Esophagus mucosa (tissue), 1 donor: Measurements from ENCODE around the gene ATP9A. TPM values are rescaled to one million over a fixed set of nuclear protein-coding genes. Genes with fewer than 3 reads are reported as not detected.
A peak's percentile ranks its signal among the peaks of the same experiment; 100 is the strongest.
"Not testable (repeated sequence)": the region's sequence is repeated elsewhere in the genome, so short reads cannot be mapped to it uniquely, and the experiment has no call there.

Experiments
- ATAC-seq: fragments of 200-7000 bp; cut with Tn5 transposase; one replicate; pipeline ENCODE4 v1.9.1; 2020
- total RNA-seq: library from RNA; stranded (reverse); gene quantifications from one replicate; pipeline ENCODE4 v1.2.4, GENCODE V29; 2023
- donor health status: DM: yes; HTN: yes; CAD: no.

Gene ATP9A
- total RNA-seq, 1 donor from 2014 or later = 29.3 TPM

- no peak for ATAC-seq
These were observed 15.7 kb downstream of the ATP9A start for GRCh38 chr20:51752343-51752951.

DNA sequence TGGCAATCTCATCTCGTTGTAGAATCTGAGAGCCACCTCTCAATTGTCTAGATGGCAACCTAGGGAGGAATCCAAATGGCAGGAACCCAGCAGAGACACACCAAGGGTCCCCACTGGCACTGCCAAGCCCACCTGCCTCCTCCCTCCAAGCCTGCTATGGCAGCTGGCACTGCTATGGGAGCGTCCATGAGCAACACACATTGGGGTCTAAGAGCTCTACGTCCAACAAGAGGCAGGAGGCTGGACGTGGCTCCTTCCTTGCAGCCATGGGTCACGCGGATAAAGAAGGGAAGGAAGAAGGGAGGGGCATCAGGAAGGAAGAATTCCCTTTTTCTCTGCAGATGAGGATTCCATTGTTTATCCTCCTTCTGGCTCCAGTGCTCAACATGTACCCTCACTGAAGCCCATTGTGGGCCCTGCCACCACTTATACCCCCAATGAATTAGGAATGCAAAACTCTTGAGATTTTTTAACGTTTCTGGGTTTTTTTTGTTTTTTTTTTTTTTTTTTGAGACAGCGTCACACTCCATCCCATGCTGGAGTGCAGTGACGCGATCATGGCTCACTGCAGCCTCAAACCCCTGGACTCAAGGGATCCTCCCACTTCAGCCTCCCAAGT lies 17.3 kb downstream of the ATP9A start:
- peak; percentile 7 for ATAC-seq

- peak; percentile 98 for ATAC-seq
These were observed 18.0 kb downstream of the ATP9A start for GRCh38 chr20:51750037-51750769.

- peak; percentile 39 for ATAC-seq
These were observed 18.5 kb downstream of the ATP9A start for GRCh38 chr20:51749674-51750036.

GRCh38 chr20:51747182-51747911 lies 20.8 kb downstream of the ATP9A start:
- no peak for ATAC-seq

GRCh38 chr20:51745804-51746203 lies 22.4 kb downstream of the ATP9A start:
- ATAC-seq = no peak

DNA sequence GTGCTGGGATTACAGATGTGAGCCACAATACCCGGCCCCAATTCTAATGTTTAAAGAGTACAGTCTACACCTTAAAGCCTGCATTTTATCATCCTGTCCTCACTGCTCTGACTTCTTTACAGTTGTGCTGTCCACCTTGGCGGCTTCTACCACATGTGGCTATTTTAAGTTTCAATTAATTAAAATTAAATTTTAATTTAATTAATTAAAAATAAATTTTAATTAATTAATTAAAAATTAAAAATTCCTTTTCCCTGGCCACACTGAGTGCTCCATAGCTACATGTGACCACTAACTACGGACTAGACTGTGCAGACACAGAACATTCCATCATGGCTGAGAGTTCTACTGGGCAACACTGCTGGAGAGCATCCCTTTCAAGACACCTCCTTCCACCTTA lies 27.4 kb downstream of the ATP9A start:
- no peak for ATAC-seq

DNA sequence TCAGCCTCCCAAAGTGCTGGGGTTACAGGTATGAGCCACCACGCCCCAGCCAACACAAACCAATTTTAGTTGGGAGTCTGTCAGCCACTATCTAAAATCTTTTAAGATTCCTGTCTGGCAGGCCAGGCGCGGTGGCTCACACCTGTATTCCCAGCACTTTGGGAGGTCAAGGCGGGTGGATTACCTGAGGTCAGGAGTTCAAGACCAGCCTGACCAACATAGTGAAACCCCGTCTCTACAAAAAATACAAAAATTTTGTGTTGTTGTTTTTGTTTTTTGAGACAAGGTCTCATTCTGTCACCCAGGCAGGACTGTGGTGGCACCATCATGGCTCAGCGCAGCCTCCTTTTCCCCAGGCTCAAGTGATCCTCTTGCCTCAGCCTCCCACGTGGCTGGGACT lies 27.9 kb downstream of the ATP9A start:
- ATAC-seq = not testable (repeated sequence)

DNA sequence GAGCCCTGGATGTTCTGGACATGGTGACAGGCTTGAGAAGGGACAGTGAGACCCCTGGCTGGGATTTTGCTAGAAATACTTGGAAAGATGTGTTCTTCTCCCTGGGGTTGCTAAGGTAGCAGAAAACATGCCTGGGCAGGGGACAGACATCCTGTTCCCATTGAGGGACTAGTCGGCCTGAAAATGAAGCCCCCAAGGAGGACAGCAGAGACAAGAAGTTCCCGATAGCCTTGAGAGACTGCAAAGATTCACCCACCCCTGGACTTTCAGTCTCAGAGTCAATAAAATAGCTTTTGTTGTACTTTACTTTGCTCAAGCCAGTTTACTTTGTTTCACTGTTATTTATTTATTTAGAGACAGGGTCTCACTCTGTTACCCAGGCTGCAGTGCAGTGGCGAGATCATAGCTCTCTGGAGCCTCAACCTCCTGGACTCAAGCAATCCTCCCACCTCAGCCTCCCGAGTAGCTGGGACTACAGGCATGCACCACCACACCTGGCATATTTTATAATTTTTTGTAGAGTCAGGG lies 28.4 kb downstream of the ATP9A start:
- ATAC-seq = no peak

DNA sequence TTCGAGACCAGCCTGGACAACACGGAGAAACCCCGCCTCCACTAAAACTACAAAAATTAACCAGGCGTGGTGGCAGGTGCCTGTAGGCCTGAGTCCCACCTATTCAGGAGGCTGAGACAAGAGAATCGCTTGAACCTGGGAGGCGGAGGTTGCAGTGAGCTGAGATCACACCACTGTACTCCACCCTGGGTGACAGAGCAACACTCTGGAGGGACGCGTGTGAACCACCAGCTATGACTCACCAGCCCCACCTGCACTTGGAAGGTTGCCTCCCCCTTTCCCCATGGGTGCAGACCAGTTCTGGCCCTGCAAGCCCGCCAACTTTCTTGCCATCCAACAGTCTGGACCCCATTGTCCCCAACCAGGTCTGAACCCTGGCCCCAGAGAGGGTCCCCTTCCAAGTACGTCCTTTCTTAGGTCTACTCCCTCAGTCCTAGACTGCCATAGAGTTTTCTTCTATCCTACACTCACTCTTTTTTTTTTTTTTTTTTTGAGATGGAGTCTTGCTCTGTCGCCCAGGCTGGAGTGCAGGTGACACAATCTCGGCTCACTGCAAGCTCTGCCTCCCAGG lies 29.2 kb downstream of the ATP9A start:
- ATAC-seq = peak; percentile 85

- peak; percentile 43 for ATAC-seq
These were observed 29.9 kb downstream of the ATP9A start for GRCh38 chr20:51738261-51738660.

DNA sequence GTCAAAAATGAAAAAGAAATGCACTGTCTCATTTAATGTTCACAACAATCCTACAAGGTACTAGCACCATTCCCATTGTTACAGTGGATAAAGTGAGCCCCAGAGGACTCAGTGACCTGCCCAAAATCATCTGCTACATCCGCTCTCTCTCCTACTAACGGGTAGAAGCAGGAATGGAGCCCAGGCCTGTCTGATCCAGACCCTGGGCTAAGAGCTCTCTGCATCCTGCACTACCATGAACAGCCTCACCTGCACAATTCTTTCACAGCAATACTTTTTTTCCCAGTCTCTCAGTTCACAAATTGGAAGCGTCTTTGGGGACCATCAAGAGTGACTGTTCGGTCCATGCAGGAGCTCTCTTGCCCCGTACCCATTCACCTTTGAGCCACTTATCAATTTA lies 31.2 kb downstream of the ATP9A start:
- ATAC-seq = no peak

- ATAC-seq = no peak
These were observed 32.2 kb downstream of the ATP9A start for GRCh38 chr20:51735728-51736600.

DNA sequence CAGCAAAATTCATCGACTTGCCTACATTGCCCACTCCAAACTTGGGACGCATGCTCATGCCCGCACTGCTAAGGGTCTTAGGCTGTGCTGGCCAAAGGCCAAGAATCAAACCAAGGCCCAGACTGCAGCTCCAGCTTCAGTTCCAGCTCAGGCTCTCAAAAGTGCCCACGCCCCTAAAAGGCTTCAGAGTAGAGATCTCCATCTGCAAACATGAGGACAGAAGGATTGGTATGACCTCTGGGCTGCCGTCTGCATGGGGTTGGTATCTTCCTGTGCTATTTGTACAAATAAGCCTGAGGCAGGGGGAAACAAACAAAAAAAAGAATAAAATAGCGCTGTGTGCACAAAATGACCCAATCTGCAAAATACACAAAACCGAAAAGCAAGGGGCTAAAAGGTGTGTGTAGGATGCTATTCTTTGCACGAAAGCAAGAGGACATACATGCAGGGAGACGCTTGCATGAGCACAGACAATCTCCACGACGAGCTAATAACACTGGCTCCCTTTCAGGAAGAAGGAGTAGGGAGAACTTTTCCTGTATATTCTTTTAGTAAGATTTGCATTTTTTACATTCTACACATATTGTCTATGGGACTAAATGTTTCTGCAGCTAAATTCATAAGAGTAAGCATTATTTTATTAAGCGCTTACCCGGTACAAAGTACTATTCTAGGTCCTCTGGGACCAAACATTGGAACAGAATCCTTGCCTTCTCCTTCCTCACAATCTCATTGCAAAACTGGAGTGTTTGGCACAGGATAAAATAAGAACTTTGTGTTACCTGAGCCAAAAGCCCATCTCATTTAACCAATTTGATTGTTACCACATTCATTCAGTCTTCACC lies 33.1 kb downstream of the ATP9A start:
- no peak for ATAC-seq

GRCh38 chr20:51733070-51733469 lies 35.1 kb downstream of the ATP9A start:
- ATAC-seq = no peak

GRCh38 chr20:51732096-51732791 lies 35.9 kb downstream of the ATP9A start:
- no peak for ATAC-seq

GRCh38 chr20:51731731-51732095 lies 36.5 kb downstream of the ATP9A start:
- no peak for ATAC-seq

- no peak for ATAC-seq
These were observed 38.4 kb downstream of the ATP9A start for GRCh38 chr20:51729771-51730170.

GRCh38 chr20:51728737-51729136 lies 39.5 kb downstream of the ATP9A start:
- ATAC-seq = no peak

DNA sequence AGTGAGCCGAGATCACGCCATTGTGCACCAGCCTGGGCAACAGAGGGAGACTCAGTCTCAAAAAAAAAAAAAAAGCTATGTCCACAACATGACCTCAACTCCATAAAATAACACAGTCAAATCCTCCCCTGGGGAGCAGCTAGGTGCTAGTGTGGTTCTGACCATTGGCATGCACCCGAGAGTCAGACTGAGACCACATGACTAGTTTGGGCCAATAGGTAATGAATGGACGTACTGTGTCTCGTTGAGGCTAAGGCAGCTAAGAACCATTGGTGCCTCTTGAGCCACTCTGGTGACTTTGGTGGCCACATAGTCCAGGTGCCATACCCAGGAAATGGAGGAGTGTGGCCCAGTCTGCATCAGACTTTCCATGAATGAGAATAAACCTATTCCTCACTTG lies 40.3 kb downstream of the ATP9A start:
- no peak for ATAC-seq
